T-helper 9 cell (primary cell): Measurements from ENCODE around the gene USP21.

Experiments
- DNase-seq: peaks from one replicate; pipeline ENCODE4 v3.0.0-alpha.2; 2020

Gene USP21

DNA sequence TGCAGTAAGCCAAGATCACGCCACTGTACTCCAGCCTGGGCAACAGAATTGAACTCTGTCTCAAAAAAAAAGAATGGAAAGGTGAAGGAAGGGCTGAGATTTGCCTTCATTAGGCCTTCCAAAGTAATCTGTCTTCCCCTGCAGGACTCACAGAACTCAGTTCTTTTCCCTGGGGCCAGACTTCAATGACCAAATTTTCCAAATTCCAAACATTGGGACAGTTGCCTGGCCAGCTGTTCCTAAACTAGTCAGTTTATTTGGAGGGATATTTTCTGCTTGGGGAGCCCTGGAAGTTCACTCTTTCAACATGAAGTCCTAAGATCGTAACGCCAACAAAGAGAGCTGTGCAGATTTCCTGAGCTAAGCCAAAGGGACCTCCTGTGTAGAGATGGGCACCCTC is 21.4 kb upstream of the USP21 start:
- DNase-seq, result no peak

DNA sequence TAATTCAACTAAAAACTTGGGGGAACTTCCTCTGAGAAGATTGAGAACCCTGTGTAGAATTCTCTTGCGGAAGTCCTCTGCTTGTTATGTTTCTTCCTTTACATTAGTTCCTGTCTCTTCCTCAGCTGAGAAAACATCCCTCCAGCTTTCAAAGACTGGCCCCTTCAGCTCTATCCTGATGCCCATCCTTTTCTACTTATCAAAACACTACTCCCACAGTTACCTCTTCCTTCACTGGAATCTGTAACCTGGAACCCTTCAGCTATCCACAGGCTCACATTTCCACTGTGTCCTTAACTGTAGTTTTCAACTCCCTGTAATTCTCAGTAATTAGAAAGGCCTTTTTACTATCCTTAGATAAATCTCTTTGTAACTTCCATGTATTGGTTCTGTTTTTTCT is 20.9 kb upstream of the USP21 start:
- no peak for DNase-seq

DNA sequence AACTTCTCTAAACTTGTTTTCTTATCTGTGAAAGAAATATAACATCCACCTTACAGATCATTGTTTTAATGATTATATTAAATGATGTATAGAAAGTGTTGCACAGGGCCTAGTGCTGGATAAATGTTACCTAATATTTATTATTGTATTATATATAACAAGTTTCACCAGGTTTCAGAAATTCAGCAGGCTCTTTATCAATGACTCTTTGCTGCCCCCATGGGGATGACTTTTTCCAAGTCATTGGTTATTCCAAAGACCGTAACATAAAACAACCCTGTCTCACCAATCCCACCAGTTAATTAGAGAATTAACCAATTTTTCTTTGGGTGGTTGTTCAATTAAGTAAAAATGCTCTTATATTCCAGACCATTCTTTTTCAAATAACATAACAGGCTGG is 19.5 kb upstream of the USP21 start:
- DNase-seq, result no peak

DNA sequence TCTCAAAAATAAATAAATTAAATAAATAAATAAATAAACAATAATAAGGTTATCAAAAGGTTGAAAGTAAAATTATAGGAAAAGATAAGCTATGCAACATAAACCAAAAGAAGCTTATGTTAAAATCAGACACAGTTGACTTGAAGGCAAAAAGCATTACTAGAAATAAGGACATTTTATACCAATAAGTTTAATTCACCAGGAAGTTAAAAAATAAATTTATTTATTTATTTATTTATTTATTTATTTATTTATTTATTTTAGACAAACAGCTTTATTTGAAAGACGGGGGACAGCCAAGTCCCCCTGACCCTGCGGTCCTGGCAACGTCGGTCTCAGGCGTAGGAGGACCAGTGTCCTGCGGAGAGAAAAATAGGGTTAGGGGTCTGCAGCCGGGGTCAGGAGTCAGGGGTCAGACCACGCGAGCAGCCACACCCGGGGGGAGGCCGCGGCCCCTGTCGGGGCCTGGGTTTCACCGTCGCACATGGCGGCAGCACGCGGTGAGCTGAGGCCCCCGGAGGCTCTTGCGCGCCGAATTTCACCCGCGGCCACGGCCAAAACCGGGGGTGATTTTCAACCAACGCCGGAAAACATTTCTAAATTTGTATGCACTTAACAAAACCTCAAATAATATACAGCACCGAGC is 18.4 kb upstream of the USP21 start:
- no peak for DNase-seq

DNA sequence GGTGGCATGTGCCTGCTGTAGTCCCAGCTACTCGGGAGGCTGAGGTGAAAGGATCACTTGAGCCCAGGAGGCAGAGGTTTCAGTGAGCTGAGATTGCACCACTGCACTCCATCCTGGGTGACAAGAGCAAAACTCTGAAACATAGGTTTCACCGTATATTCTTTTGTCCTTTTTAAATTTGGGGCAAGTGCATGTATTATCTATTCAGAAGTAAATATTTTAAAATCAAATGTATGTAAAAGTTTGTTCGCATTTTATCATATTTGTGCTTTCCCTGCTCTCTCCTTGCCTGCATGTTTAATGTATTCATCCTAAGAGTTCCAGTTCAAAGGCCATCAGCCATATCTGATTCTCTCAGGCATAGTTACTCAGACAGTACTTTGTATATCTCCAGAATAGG is 13.5 kb upstream of the USP21 start:
- no peak for DNase-seq

DNA sequence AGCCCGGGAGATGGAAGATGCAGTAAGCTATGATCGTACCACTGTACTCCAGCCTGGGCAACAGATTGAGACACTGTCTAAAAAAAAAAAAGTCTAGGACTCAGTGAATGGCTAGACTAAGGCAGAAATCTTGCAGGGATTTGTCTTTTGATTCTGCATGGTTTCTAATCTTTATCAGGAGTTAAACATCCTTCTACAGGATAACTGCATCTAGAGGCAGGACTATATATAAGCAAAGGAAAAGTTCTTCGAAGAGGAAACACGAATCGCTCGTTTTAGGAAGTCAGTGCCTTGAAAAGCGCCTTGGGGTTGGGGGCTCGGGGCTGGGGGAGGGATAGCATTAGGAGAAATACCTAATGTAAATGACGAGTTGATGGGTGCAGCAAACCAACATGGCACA is 6.1 kb upstream of the USP21 start:
- no peak for DNase-seq

DNA sequence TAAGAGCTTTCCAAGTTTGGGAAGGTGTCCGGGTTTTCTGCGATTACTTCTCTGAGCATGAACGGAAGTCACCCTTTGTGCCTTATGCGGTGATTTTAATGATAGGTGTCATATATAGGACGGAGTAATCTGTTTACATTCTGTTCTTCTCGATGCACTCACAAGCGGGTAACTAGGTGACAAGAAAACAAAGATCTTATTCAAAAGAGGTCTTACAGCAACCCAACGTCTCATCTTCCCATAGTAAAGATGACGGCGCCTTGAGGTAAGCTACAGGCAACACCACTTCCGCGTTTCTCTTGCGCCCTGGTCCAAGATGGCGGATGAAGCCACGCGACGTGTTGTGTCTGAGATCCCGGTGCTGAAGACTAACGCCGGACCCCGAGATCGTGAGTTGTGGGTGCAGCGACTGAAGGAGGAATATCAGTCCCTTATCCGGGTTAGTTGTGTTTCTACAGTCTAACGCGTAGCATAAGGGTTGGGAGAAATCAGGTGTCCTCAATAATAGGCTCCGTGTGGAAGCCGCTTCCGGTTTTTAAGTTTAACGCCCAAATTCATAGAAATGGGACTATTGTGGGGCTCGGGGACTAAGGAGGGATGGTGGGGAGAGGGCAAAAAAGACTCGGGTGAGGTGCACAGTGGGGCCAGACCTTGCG is 5.5 kb upstream of the USP21 start, which contains the start of gene UFC1:
Gene UFC1 (plus strand): TSS at position 297 of the 656 bp plus-strand sequence. CDS start 20 bp downstream, at position 317.
- peak; percentile 71 for DNase-seq

DNA sequence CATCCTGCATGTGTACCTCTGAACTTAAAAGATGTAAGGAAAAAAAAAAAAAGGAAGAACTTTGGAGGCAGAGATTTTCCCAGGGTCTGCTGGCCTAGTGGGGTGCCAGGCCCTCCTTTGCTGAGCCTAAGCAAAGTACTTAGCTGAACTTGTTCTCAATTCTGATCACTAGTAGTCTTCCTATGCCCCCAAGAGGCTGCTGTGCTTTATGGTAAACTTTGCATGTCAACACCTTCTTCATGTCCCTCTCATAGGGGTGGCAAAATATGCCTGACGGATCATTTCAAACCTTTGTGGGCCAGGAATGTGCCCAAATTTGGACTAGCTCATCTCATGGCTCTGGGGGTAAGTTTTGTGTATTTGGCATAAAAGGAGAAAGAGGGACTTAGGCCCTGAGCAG is 1.4 kb upstream of the USP21 start:
- no peak for DNase-seq

DNA sequence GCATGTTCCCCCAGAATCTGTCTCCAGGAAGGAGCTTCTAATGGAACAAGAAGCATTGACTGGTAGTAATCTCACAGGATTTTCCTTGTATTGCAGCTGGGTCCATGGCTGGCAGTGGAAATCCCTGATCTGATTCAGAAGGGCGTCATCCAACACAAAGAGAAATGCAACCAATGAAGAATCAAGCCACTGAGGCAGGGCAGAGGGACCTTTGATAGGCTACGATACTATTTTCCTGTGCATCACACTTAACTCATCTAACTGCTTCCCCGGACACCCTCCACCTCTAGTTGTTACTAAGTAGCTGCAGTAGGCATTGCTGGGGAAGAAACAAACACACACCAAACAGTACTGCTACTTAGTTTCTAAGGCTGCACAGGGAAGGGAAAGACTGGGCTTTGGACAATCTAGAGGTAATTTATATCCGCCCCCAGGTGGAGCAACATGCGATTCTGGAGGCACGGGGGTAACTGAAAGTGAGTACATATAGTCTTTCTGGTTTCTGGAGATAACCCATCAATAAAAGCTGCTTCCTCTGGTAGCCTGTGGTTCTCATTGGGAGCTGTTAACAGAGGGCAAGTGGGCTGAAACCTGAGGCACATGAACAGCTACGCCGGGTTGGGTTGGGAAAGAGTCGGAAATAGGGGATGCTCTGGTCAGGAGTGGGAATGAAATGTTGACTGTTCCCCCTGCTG is 837 bp upstream of the USP21 start:
- DNase-seq, result no peak

DNA sequence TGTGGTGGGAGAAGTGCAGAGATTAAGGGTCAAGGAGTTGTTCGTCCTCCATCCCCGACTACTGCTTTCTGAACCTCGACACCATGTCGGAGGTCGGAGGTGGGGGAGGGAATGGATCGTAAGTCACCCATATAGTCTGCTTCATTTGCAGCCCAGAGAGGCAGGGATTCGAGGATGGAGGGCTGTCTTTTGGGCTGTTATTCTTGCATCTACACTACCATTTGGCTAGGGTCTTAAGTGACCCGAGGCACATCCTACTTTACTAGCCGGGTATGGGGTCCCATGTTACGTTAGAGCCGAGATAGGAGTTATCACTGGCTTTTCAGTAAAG is 578 bp downstream of the USP21 start:
- no peak for DNase-seq

DNA sequence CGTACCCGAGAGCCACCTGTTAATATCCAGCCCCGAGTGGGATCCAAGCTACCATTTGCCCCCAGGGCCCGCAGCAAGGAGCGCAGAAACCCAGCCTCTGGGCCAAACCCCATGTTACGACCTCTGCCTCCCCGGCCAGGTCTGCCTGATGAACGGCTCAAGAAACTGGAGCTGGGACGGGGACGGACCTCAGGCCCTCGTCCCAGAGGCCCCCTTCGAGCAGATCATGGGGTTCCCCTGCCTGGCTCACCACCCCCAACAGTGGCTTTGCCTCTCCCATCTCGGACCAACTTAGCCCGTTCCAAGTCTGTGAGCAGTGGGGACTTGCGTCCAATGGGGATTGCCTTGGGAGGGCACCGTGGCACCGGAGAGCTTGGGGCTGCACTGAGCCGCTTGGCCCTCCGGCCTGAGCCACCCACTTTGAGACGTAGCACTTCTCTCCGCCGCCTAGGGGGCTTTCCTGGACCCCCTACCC is 1.4 kb downstream of the USP21 start:
- no peak for DNase-seq

DNA sequence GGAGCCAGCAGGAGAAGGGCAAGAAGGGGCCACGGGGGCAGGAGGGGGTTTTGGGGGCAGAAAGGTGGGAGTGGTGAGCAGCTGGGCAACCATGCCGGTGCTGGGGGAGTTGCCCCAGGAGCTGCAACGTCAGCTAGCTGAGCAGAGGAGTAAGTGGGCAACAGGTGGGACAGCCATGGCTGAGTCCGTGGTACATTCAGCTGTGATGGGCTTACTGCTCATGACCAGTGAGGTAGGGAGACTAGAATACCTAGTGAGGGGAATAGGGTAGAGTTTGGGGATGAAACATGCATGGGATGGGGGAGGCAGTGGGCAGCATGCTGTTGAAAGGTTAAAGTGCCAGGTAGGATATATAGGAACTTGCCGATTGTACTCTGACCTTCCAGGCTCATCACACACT is 2.4 kb downstream of the USP21 start:
- no peak for DNase-seq

DNA sequence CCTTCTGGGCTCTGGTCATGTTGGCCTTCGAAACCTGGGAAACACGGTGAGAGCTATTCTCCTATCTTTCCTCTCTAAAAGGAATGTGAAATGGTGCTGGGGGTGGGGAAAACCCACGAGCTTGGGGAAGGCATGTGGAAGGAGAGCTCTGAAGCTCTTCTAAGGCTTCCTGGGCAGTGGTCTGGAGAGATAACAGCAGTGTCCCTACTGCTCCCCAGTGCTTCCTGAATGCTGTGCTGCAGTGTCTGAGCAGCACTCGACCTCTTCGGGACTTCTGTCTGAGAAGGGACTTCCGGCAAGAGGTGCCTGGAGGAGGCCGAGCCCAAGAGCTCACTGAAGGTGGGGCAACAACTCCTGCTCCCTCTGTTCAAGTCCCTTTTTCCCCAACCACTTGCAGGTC is 2.8 kb downstream of the USP21 start:
- no peak for DNase-seq

DNA sequence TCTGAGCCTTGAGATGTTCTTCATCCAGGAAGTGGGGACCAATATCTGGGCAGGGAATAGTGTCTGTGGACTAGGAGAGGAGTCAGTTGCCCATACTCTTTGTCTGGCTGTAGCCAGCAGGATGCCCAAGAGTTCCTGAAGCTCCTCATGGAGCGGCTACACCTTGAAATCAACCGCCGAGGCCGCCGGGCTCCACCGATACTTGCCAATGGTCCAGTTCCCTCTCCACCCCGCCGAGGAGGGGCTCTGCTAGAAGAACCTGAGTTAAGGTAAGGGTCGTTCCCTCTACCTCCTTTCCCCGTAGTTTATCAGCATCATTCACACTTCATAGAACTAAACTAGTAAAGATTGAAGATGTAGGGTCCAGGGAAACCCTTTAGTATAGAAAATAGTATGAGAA is 3.5 kb downstream of the USP21 start:
- DNase-seq, result no peak

DNA sequence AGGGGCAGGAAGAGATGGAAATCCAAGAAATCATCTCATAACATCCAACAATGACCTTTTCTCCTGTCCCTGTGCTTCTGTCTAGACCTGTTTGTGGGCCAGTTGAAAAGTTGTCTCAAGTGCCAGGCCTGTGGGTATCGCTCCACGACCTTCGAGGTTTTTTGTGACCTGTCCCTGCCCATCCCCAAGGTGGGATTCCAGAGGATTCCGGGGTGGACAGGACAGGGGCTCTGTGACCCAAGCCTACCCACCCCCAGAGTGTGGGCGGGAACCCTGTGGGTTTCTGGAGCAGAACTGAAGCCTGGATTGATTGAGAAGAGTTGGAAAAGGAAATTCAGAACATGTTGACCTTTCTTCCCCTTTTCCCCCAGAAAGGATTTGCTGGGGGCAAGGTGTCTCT is 4.5 kb downstream of the USP21 start:
- DNase-seq, result no peak

DNA sequence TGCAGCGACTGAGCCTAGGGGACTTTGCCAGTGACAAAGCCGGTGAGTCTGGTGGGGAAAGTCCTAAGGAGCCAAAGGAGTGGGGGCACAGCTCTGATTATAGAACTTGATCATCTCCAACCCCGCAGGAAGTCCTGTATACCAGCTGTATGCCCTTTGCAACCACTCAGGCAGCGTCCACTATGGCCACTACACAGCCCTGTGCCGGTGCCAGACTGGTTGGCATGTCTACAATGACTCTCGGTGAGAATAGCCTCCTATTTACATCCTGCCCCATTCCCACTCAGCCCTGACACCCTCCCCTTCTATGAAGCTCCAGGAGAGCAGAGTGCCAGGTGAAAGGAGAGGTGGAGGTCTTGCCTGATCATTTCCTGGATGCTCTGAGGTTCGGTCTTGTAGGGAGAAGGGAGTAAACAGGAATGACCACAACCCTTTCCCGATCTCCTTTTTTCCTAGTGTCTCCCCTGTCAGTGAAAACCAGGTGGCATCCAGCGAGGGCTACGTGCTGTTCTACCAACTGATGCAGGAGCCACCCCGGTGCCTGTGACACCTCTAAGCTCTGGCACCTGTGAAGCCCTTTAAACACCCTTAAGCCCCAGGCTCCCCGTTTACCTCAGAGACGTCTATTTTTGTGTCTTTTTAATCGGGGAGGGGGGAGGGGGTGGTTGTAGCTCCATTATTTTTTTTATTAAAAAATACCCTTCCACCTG is 5.8 kb downstream of the USP21 start:
- DNase-seq, result no peak

DNA sequence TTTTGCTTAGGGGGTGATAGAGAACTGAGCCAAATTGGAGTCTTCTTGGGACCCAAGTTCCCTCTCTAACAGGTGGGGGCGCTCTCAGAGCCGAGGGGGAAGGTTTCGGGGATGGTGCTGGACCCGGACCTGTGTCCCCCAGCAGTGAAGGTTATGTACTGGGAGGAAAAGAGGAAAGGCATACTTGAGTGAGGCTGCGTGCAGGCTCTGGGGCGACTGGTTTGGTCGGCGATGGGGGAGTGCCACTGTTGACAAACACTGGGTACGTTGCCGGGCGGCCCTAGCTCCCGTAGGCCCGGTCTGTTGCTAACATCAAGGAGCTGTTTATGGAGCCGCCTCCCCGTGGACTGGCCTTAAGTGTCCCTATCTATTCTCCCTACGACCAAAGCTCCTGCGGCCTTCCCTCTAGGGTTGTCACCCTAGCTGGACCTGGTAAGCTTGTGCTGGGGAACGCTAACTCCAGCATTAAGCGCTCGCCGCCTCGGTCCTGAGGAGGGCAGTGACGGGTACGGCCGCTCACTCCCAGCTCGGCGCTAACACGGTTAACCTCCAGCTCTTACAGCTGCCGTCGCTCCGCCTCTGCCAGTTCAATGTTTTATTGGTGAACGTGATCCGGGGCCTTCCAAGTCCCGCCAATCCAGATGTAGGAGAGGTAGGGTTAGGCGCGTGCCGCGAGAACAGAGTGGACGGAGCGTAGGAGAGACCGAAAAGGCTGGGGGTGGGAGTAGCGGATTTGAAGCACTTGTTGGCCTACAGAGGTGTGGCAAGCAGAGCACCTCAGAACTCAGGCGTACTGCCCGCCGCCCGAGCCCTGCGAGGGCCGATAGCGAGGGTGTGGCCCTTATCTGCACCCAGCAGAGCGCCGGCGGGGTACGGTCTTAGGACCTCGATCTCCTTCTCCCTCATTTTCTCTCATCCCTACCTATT is 6.7 kb downstream of the USP21 start, which contains the start of gene PPOX:
Gene PPOX (plus strand): TSS at position 685 of the 927 bp plus-strand sequence. CDS start 422 bp downstream, outside the sequence.
- peak; percentile 84 for DNase-seq

DNA sequence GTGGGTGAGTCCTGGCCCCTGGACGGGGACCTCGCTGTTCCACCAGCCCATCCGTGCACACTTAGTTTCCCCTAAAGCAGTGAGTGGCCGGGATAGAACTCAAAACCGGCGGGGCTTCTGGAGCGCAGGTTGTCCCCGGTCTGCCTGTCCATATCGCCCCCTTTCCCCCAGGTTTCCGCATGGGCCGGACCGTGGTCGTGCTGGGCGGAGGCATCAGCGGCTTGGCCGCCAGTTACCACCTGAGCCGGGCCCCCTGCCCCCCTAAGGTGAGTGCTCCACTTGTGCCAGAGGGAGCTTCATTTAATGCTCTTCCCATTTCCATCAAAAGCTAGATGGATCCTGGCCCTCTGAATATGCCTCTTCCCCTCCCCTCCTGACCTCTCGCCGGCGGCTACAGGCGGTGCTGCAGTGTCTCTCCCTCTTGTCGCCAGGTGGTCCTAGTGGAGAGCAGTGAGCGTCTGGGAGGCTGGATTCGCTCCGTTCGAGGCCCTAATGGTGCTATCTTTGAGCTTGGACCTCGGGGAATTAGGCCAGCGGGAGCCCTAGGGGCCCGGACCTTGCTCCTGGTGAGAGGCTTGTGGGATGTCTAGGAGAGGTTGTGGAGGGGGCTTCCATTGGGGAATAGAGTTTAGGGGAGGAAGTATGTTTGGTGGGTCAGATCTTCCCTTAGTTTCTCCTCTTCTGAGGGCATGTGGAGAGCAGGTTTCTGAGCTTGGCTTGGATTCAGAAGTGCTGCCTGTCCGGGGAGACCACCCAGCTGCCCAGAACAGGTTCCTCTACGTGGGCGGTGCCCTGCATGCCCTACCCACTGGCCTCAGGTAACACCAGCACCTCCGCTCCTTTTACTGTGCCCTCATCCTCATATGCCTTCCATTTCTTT is 7.6 kb downstream of the USP21 start:
- DNase-seq, result no peak

DNA sequence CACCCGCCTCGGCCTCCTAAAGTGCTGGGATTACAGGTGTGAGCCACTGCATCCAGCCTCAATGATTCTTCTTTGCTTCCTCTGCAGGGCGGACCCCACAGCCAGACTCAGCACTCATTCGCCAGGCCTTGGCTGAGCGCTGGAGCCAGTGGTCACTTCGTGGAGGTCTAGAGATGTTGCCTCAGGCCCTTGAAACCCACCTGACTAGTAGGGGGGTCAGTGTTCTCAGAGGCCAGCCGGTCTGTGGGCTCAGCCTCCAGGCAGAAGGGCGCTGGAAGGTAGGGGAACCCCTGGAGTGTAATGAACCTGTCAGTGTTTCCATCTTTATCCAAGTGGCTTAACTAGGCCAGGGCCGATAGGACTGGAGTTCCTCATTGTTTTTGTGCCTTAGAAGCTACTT is 9.6 kb downstream of the USP21 start:
- no peak for DNase-seq

DNA sequence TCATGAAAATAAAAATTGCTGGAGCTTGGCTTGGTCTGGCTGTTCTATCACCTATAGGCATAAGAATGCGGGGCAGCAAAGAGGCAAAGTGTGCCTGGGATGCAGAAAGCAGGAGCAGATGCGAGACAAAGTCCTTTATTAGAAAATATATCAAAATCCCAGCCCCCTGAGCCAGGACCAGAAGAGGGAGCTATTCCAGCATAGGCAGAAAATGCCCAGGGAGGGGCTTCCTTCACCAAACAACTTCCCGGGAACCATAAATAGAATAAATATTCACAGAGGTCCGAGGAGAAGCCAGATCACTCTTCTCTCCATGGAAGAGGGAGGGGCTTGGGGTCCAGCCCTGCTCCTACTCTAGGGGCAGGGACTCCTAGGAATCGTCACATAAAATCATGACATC is 11.9 kb downstream of the USP21 start:
- no peak for DNase-seq

DNA sequence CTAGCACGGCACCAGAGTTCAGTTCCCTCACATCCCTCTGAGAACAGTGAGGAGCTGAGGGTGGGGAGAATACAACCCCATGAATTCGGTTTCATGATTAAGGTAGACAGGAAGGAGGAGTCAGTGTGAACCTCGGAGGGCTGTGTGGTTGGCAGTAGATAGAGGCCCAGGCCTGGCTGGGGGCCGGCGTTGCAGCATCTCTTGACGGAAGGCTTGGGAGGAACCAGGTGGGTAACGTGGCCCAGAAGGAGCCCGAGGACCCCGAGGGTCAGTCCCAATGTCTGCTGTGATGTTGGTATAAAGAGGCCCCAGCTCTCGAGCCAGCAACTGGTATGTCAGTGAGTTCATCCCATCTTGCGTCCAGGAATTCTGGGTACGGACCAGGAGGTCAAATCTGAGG is 12.4 kb downstream of the USP21 start:
- no peak for DNase-seq
